ENCODE measurements around the gene BABAM1. TPM values are rescaled to one million over a fixed set of nuclear protein-coding genes. Genes with fewer than 3 reads are reported as not detected.
A peak's percentile ranks its signal among the peaks of the same experiment; 100 is the strongest.

BABAM1 gene
- polyA plus RNA-seq, 3 donors, result 76.9 to 106 (median 90.3) TPM

- Histone ChIP-seq H4K20me1 (ENCODE audit: insufficient read depth, low read length) (peaks cover 22% of the 10 kb centered on the region), H3K79me2 (ENCODE audit: insufficient read depth, low read length) (peaks cover 8% of the 10 kb centered on the region), H3K27me3 (ENCODE audit: control insufficient read depth in 2 of 2, insufficient read depth in 2 of 2, low read length in 2 of 2) (no peaks in the 10 kb centered on the region), H3K27ac (ENCODE audit: low read depth in 1 of 2, low read length in 2 of 2) (no peak overlapping the region), H3K36me3 (replicated peaks in 1 of 2; ENCODE audit: control insufficient read depth in 1 of 2, insufficient read depth in 2 of 2, low read length in 2 of 2) (peaks cover 0 to 17% of the 10 kb centered on the region in 2 donors), H3K4me2 (replicated peaks; ENCODE audit: extremely low read depth, low read length, poor library complexity, severe bottlenecking) (peak overlapping the region; percentile 99), H2AFZ (ENCODE audit: insufficient read depth, low read depth, low read length, poor library complexity, severe bottlenecking) (peak overlapping the region; percentile 82), H3K4me1 (ENCODE audit: control insufficient read depth in 1 of 2, insufficient read depth in 2 of 2, low read length in 2 of 2) (peaks cover 14 to 24% of the 10 kb centered on the region in 2 donors), H3K9ac (ENCODE audit: insufficient read depth, low read length, poor library complexity, severe bottlenecking) (peak overlapping the region; percentile 58), H3K9me3 (replicated peaks in 1 of 2; ENCODE audit: control insufficient read depth in 1 of 2, insufficient read depth in 1 of 2, low read length in 2 of 2) (no peaks in the 10 kb centered on the region), H3K4me3 (replicated peaks in 1 of 3; ENCODE audit: low read depth in 2 of 3, low read length in 3 of 3) (peak overlapping the region in 2 of 3 experiments; percentile 10 to 81)
- peaks cover 15 to 26% of the 10 kb centered on the region in 2 donors for H3K36me3 Mint-ChIP-seq
- intact Hi-C loops (cut with micrococcal nuclease), result loop anchor here in 1 of 2 donors (5.0 kb wide), 1 partner anchor 34 kb away; no protein-coding TSS in a partner anchor
- H3K9me3 Mint-ChIP-seq, result peaks cover 0 to 4% (median 0%) of the 10 kb centered on the region in 7 donors
- no peak for DNase-seq
- peak overlapping the region in 1 of 2 donors; percentile 47 for H3K4me3 Mint-ChIP-seq
- WGBS (ENCODE audit: insufficient coverage), result 50% methylated on average over 2 of the region's 27 CpGs
- TF ChIP-seq, protein P1, sequence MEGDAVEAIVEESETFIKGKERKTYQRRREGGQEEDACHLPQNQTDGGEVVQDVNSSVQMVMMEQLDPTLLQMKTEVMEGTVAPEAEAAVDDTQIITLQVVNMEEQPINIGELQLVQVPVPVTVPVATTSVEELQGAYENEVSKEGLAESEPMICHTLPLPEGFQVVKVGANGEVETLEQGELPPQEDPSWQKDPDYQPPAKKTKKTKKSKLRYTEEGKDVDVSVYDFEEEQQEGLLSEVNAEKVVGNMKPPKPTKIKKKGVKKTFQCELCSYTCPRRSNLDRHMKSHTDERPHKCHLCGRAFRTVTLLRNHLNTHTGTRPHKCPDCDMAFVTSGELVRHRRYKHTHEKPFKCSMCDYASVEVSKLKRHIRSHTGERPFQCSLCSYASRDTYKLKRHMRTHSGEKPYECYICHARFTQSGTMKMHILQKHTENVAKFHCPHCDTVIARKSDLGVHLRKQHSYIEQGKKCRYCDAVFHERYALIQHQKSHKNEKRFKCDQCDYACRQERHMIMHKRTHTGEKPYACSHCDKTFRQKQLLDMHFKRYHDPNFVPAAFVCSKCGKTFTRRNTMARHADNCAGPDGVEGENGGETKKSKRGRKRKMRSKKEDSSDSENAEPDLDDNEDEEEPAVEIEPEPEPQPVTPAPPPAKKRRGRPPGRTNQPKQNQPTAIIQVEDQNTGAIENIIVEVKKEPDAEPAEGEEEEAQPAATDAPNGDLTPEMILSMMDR (IDR thresholded peaks at IDR 0.05), result no peak
- H3K4me1 Mint-ChIP-seq, result peaks cover 14% of the 10 kb centered on the region
- H3K27me3 Mint-ChIP-seq (ENCODE audit: low read depth in 3 of 3), result peaks cover 1 to 4% (median 2%) of the 10 kb centered on the region in 3 donors
- no peak overlapping the region for H3K27ac Mint-ChIP-seq
Measured at GRCh38 chr19:17235971-17236777, 31.1 kb upstream of the BABAM1 start.

DNA sequence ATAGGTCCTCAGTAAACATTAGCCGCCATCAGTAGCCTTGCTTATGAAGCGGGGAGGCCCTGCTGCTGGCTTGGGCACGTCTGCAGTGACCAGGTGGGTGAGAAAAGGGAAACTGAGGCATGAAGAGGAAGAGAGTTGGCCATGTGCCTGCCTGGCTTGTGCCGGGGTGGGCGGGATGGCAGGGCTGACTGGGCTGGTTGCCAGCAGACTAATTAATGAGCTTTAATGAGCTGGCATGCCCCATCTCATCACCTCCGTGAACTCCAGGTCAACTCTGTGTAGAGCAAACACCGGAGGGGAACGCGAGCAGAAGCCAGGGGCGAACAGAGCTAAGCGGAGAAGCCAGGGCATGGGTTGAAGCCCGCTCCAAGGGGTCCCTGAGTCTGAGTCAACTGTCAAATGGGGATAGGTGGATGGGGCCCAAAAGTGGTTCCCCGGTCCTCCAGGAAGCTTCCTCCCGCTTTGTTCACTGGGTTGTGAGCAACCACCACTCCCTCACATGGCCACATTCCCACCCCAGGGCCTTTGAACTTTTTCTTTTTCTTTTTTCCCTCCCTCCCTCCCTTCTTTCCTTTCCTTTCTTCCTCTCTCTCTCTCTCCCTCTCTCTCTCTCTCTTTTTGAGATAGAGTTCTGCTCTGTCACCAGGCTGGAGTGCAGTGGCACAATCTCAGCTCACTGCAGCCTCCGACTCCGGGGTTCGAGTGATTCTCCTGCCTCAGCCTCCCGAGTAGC lies 30.3 kb upstream of the BABAM1 start:
- H3K9me3 ChIP-seq (replicated peaks in 1 of 2; ENCODE audit: control insufficient read depth in 1 of 2, insufficient read depth in 1 of 2, low read length in 2 of 2), result no peaks in the 10 kb centered on the region
- no peak overlapping the region for H3K27ac ChIP-seq (ENCODE audit: low read depth in 1 of 2, low read length in 2 of 2)
- TF ChIP-seq, protein P1 (IDR thresholded peaks at IDR 0.05), result no peak
- H3K36me3 ChIP-seq (replicated peaks in 1 of 2; ENCODE audit: control insufficient read depth in 1 of 2, insufficient read depth in 2 of 2, low read length in 2 of 2), result peaks cover 0 to 12% of the 10 kb centered on the region in 2 donors
- Mint-ChIP-seq H3K27me3 (ENCODE audit: low read depth in 3 of 3) (peaks cover 1 to 4% (median 2%) of the 10 kb centered on the region in 3 donors), H3K9me3 (peaks cover 0 to 4% (median 0%) of the 10 kb centered on the region in 7 donors), H3K36me3 (peaks cover 12 to 22% of the 10 kb centered on the region in 2 donors), H3K4me1 (peaks cover 14% of the 10 kb centered on the region), H3K27ac (no peak overlapping the region), H3K4me3 (no peak overlapping the region)
- no peak overlapping the region for H3K4me2 ChIP-seq (replicated peaks; ENCODE audit: extremely low read depth, low read length, poor library complexity, severe bottlenecking)
- H4K20me1 ChIP-seq (ENCODE audit: insufficient read depth, low read length), result peaks cover 24% of the 10 kb centered on the region
- H3K79me2 ChIP-seq (ENCODE audit: insufficient read depth, low read length), result peaks cover 8% of the 10 kb centered on the region
- peaks cover 14 to 24% of the 10 kb centered on the region in 2 donors for H3K4me1 ChIP-seq (ENCODE audit: control insufficient read depth in 1 of 2, insufficient read depth in 2 of 2, low read length in 2 of 2)
- intact Hi-C loops (cut with micrococcal nuclease), result loop anchor here in 1 of 2 donors (5.0 kb wide), 1 partner anchor 35 kb away; no protein-coding TSS in a partner anchor
- no peak overlapping the region for H2AFZ ChIP-seq (ENCODE audit: insufficient read depth, low read depth, low read length, poor library complexity, severe bottlenecking)
- no peaks in the 10 kb centered on the region for H3K27me3 ChIP-seq (ENCODE audit: control insufficient read depth in 2 of 2, insufficient read depth in 2 of 2, low read length in 2 of 2)
- no peak overlapping the region for H3K9ac ChIP-seq (ENCODE audit: insufficient read depth, low read length, poor library complexity, severe bottlenecking)
- no peak for DNase-seq
- H3K4me3 ChIP-seq (replicated peaks in 1 of 3; ENCODE audit: low read depth in 2 of 3, low read length in 3 of 3), result no peak overlapping the region
- 89% methylated on average over 16 of the region's 18 CpGs for WGBS (ENCODE audit: insufficient coverage)
